ENCODE results near the gene CMSS1.
A peak's percentile ranks its signal among the peaks of the same experiment; 100 is the strongest.
"Not testable (repeated sequence)": the region's sequence is repeated elsewhere in the genome, so short reads cannot be mapped to it uniquely, and the experiment has no call there.

CMSS1 gene

DNA sequence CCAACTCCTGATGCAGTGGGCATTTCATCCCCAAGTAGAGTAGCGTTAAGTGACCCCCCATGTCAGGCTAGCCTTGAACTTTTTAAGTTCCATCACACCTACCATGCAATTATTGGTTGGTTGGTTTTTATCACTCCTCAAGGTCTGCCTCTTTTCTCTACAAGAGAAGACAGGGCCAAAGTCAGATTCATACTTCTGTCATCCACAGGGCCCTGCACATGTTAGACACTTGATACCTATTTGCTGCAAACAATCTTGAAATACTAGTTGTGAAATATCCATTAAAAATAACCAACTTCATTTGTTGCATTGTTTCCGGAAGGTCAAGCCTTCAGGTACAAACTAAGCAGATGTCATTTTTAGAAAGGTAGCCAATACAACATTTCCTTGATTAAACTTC lies 1.2 kb downstream of the CMSS1 start:
- no peak for DNase-seq

DNA sequence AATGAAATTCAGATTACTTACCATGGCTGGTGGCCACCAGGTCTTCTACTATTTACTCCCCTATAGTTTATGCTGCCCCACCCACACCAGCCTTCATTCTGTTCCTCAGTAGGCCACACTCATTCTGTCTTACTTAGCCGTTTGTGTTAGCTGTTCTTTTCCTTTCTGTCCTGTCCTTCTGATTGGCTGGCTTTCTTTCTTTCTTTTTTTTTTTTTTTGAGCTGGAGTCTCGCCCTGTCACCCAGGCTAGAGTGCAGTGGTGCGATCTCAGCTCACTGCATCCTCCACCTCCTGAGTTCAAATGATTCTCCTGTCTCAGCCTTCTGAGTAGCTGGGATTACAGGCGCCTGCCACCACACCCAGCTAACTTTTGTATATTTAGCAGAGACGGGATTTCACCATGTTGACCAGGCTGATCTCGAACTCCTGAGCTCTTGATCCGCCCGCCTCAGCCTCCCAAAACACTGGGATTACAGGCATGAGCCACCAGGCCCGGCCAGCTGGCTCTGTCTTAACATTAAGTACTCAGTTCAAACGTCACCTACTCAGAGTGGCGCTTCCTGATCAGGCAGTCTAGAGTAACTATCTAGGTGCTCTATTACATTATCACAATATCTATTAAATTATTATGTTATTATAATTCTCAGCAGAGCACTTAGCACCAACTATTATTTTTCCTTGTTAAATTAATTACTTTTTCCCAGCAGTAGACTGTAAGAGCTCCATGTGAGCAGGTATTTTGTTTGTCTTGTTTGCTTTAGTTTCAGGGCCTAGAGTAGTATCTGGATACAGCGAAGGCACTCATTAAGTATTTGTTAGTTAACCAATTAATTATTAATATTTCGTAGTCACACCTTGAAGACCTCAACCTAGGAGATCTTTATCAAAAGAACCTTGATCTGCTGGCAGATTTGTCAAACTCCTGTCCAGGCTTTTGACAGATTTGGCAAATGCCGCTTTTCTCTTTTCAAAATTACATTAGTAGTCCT lies 6.4 kb downstream of the CMSS1 start:
- DNase-seq: no peak

DNA sequence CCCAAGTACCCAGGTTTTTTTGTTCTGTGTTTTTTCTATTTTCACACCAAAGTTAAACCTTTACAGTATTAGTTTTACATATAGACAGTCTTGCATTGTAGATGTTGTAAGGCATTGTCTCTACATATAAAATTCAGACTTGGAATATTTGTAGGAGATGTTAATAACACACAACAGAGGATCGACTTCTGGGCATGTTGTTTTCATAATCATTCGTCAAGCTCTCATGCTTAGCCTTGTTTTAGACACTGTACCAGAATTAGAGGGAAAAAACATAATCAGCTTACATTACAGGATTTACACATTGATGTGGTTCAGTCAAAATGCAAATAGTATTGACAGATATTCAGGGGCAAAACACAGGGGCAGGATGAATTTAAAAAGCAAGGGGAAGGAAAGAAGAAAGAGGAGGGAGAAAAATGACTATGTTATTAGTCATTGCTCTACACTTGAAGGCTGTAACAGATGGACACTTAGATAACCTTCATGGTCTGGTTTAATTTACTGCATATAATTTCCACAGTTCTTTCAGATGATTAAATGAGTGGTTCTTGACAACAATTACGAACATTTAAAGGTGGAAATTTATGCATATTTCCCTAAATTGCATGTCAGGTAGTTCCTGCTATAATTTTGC lies 7.5 kb downstream of the CMSS1 start:
- no peak for DNase-seq

DNA sequence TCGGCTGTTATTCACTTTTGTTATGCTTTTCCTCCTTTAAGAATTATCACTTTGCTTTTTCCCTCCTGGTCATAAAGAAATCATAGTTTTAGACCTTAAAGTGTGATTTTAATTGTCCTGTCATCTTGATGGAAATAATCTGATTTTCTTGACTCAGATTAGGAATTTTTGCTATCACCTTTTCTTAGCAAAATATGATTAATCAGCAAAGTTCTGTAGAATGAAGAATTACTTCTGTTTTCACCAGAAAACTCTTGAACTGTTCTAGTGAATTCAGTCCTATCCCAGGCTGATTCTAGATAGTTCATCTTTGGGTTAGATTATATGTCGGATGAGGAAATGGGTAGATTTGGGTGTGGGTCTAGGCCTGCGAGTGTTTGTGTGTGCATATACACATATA lies 12.2 kb downstream of the CMSS1 start:
- DNase-seq: no peak

DNA sequence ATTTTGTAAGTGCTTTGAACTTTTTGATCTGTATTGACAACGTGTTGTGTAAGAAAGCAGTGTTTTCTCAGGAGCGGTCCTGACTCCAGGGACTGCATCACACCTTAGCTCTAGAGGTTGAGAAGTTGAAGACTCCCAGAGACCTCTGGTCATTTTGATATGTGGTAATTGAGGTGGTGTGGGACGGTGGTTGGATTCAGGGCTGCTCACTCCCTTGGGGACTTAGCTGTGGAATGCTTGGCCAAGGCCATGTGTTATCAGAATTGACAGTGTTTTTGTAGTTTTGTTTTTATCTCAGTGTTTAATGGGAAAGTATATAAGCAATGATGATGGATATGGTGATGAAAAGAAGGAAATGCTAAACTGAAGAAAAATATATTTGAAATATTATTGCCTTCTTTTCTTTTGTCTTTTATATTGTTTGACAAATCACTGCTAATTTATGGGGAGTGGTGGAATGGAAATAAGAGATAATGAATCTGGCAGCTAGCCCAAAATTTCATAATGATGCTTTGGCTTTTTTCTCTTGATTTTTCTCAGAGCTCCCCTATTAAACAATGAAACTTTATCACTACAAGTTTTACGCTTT lies 16.0 kb downstream of the CMSS1 start:
- no peak for DNase-seq

DNA sequence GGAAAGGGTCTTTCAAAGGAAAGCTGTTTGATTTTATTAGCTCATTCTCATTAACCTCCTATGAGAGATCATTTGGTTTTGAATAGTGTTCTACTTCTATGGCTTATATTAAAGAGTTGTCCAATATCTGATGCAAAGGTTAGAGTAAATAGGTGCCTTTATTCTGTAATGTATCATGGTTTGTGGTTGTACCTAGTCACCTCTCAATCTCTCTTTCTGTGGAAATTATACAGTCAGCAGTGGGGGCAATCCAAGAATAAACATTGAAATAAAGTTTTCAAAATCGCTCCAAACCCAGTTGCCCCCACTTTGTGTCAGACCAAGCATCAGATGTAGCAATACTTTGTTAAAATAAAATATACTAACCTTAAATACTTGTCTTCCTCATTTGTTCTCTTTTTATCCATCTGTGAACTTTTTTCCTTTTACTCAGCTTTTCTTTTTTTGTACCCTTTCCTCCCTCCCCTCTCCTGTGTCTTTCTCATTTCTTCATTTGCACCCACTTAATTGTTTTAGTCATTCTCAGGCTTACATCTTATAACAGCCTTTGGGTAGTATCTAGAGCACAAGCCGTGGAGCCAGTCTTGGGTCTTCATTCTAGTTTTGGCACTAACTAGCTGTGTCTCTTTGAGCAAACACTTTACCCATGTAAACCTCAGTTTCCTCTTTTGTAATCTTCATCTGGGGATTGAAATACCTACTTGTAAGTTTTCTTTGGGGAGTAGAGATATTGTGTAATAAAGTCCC lies 16.7 kb downstream of the CMSS1 start:
- DNase-seq: no peak

DNA sequence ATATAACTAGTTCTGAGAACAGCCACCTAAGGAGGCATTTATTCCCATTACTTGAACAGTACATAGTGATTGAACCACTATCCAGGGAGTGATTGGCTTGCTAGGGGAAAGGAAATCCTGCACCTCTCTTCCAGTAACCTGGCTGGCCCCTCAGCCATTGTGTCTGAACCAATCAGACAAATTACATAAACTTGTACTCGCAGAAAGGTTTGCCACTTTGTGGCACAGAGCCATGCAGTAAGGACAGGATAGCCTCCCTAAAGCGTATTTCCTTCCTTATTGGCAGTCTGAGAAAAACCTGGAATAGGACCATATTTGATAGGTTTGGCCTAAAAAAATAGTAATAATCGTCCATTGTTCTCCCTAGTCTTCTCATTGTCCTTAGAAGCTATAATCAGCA lies 19.0 kb downstream of the CMSS1 start:
- DNase-seq: no peak

DNA sequence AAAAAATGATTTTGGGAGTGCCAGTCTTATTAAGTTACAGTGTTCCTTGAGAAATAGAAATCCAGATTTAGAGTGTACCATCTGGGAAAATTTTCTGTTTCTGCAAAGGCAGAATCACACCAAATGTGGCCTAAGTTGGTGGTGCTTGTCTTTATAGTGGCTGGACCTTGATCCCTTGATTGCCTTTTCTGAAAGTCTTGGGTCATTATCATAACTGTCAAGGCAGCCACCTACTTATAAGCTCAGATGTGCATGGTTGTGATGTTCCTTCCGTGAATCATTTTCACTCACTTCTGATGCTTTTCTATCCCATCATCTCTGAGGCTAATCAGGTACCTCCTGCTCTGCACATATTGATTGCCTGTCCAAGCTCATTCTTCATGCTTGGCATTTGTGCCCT lies 20.1 kb downstream of the CMSS1 start:
- DNase-seq: no peak

DNA sequence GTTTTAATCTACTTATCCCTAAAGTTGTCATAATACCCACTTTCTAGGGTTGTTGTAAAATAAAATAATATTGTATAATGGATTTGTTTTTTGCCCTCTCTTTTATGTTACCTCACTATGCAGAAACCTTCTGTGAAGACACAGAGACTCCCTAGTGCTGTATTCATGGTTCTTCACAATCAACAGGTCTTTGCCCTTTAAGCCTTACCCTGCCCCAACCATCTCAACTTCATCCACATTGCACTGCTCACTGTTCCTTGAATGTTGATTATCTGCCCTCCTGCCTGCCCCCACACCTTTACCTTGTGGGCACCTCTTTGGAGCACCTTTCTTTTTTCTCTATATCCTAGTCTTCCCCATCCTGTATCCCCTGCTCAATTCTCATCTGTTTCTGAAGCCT lies 21.1 kb downstream of the CMSS1 start:
- no peak for DNase-seq

DNA sequence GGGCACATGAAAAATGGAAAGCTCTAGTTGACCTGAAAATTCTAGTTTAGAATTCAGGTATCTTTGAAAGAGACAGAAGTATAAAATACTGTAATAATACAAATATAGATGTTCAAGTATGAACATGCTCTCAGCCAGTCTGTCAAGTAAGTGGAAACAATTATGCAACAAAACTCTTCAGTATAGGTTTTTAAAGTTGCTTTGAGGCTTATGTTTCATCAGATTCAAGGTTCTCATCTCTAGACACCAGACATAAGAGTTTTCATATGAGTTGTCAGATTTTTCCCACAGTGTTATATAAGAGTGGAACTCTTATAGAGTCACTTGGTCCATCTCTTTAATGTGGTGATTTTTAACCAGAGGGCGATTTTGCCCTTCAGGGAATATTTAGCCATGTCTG lies 22.0 kb downstream of the CMSS1 start:
- DNase-seq: no peak

DNA sequence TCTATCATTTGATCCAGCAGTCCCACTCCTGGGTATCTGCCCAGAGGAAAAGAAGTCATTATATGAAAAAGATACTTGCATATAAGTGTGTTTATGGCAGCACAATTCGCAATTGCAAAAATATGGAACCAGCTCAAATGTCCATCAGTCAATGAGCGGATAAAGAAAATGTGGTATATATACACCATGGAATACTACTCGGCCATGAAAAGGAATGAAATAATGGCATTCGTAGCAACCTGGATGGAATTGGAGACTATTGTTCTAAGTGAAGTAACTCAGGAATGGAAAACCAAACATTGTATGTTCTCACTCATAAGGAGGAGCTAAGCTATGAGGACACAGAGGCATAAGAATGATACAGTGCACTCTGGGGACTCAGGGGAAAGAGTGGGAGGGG lies 24.3 kb downstream of the CMSS1 start:
- not testable (repeated sequence) for DNase-seq

GRCh38 chr3:99842826-99843589 lies 25.3 kb downstream of the CMSS1 start:
- no peak for DNase-seq

DNA sequence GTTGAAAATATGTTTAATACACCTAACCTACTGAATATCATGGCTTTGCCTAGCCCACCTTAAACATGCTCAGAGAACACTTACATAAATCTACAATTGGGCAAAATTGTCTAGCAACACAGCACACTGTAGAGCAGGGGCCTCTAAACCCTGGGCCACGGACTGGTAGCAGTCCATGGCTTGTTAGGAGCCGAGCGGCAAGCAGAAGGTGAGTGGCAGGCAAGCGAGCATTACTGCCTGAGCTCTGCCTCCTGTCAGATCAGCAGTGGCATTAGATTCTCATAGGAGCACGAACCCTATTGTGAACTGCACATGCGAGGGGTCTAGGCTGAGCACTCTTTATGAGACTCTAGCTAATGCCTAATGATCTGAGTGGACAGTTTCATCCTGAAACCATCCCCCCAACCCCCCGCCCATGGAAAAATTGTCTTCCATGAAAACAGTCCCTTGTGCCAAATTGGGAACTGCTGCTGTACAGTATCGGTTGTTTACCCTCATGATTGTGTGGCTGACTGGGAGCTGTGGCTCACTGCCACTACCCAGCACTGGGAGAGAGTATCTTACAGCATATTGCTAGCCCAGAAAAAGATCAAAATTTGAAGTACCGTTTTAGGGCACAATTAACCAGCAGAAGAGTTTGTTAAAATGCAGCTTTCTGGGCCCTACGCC lies 26.1 kb downstream of the CMSS1 start:
- peak; percentile 55 for DNase-seq

GRCh38 chr3:99845331-99845730 lies 27.7 kb downstream of the CMSS1 start:
- DNase-seq: no peak

- no peak for DNase-seq
Observed at GRCh38 chr3:99845999-99846398, 28.3 kb downstream of the CMSS1 start.

DNA sequence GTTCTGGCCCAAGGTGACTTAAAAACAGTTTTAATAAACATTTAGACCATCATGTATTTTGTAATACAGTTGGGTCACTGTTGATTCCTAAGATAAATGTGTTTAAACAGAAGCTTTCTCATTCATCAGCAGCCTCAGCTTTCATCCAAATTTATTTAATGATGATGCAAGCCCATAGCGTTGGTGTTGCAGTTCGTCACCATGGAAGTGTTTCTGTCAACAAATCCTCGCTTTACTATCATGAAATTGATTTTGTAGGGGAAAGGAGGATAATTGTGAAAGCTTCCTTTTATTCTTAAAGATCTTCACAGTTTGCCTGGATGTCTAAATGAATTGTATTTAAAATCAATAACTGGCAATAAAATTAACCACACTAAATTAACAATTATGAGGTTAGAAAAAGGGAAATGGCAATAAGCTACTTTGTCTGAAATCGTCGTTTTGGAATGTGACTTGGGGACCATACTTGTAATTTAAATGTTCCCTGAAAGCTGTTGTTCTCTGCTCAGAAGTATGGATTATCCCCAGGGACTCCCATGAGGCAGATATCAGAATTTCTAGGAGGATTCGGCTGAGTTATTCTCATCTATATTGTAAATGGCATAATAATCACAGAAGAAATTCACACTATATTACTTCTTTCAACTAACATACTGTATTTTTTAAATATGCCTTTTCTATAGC lies 29.0 kb downstream of the CMSS1 start:
- DNase-seq: peak; percentile 45

DNA sequence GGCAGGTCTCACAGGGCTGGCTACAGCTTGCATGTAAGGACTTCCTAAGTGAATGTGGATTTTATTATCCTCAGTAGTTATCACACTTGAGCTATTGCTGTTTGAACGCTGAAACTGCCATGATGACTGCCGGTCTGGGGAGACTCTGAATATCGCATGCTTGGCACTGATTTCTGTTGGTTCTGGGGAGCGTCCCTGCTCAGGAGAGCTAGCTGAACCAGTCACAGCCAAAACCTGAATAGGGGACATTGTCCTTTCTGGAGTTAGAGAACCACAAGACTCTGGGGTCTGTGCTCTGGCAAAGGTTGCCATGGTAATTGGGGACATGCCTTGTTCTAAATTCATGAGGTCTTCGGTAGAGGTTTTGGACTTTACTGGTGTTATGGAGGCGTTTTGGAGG lies 30.8 kb downstream of the CMSS1 start:
- no peak for DNase-seq

DNA sequence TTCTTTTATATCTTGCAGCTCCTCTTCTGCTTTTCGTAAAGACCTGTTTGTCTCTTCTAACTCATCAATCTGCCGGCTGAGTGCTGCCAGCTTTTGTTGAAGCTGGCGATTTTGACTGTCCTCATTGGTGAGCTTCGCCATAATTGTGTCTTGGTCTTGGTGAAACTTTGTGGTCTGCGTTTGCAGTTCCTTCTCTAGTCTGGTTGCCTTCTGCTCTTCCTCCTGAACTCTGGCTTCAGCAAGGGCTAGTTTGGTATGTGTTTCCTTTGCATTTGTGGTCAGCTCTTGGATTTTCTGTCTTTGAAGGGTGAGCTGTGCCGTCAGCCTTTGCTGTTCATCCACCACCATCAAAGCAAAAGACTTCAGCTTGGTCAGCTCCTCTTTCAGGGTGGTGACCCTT lies 32.9 kb downstream of the CMSS1 start:
- DNase-seq: peak; percentile 49

GRCh38 chr3:99851955-99852354 lies 34.3 kb downstream of the CMSS1 start:
- no peak for DNase-seq

GRCh38 chr3:99852851-99853250 lies 35.2 kb downstream of the CMSS1 start:
- no peak for DNase-seq

- no peak for DNase-seq
Observed at GRCh38 chr3:99854756-99855298, 37.2 kb downstream of the CMSS1 start.
